Chondrocyte (in vitro differentiated cells): Measurements from ENCODE around the gene CELF2. TPM values are rescaled to one million over a fixed set of nuclear protein-coding genes. Genes with fewer than 3 reads are reported as not detected.

Experiments used
- DNase-seq: peaks from one replicate; pipeline ENCODE4 v3.0.0; 2021; ENCODE audit warnings: mixed read lengths, low spot score
- H3K27ac Mint-ChIP-seq: one replicate; pipeline ENCODE4 v1.8.0; 2021; ENCODE audit warnings: mild to moderate bottlenecking, moderate library complexity, mixed read lengths; ENCODE audit not compliant: unreplicated experiment
- H3K27me3 Mint-ChIP-seq: 2 replicates; pipeline ENCODE4 v1.8.0; 2021; ENCODE audit warnings: low read depth, mixed read lengths
- H3K36me3 Mint-ChIP-seq: 2 replicates; pipeline ENCODE4 v1.8.0; 2021; ENCODE audit warnings: low read depth, mixed read lengths
- H3K4me1 Mint-ChIP-seq: 2 replicates; pipeline ENCODE4 v1.8.0; 2021; ENCODE audit warnings: low read depth, mild to moderate bottlenecking, mixed read lengths
- H3K4me3 Mint-ChIP-seq: one replicate; pipeline ENCODE4 v1.8.0; 2021; ENCODE audit warnings: mild to moderate bottlenecking, moderate library complexity, mixed read lengths; ENCODE audit not compliant: unreplicated experiment
- H3K9me3 Mint-ChIP-seq: 2 replicates; pipeline ENCODE4 v1.8.0; 2021; ENCODE audit warnings: low read depth, mixed read lengths
- CTCF ChIP-seq: fragments of 200-600 bp; sonication (generic); IDR thresholded peaks from 2 replicates; pipeline ENCODE4 v1.5.0; 2021; ENCODE audit warnings: antibody characterized with exemption, mild to moderate bottlenecking, moderate library complexity
- total RNA-seq: library from RNA; stranded (reverse); gene quantifications from 3 replicates; pipeline ENCODE4 v1.2.1, GENCODE V29; 2021

Gene CELF2
- total RNA-seq, 1 donor from 2014 or later = 44.3 TPM

GRCh38 chr10:11243425-11244222, 226.0 kb downstream of the CELF2 start:
- no peak overlapping the region for H3K4me3 Mint-ChIP-seq
- no peaks in the 10 kb centered on the region for H3K27me3 Mint-ChIP-seq
- no peaks in the 10 kb centered on the region for H3K9me3 Mint-ChIP-seq
- DNase-seq = no peak
- no peaks in the 10 kb centered on the region for H3K36me3 Mint-ChIP-seq
- H3K27ac Mint-ChIP-seq = no peak overlapping the region
- no peaks in the 10 kb centered on the region for H3K4me1 Mint-ChIP-seq
- no peak for TF ChIP-seq CTCF

GRCh38 chr10:11245095-11245479, 227.4 kb downstream of the CELF2 start:
- TF ChIP-seq CTCF = no peak
- Mint-ChIP-seq H3K4me3 (no peak overlapping the region), H3K27me3 (no peaks in the 10 kb centered on the region), H3K36me3 (no peaks in the 10 kb centered on the region), H3K4me1 (no peaks in the 10 kb centered on the region), H3K9me3 (no peaks in the 10 kb centered on the region), H3K27ac (no peak overlapping the region)
- no peak for DNase-seq

GRCh38 chr10:11245510-11245909, 227.8 kb downstream of the CELF2 start:
- Mint-ChIP-seq H3K4me3 (no peak overlapping the region), H3K9me3 (no peaks in the 10 kb centered on the region), H3K27ac (no peak overlapping the region), H3K27me3 (no peaks in the 10 kb centered on the region), H3K36me3 (no peaks in the 10 kb centered on the region), H3K4me1 (no peaks in the 10 kb centered on the region)
- no peak for TF ChIP-seq CTCF
- DNase-seq = no peak

- H3K9me3 Mint-ChIP-seq = no peaks in the 10 kb centered on the region
- H3K4me3 Mint-ChIP-seq = no peak overlapping the region
- no peaks in the 10 kb centered on the region for H3K4me1 Mint-ChIP-seq
- no peak for DNase-seq
- H3K36me3 Mint-ChIP-seq = peaks cover 2% of the 10 kb centered on the region
- H3K27ac Mint-ChIP-seq = no peak overlapping the region
- no peaks in the 10 kb centered on the region for H3K27me3 Mint-ChIP-seq
- no peak for TF ChIP-seq CTCF
These were observed 228.4 kb downstream of the CELF2 start for GRCh38 chr10:11245981-11246590.

GRCh38 chr10:11246752-11247467, 229.2 kb downstream of the CELF2 start:
- Mint-ChIP-seq H3K27me3 (no peaks in the 10 kb centered on the region), H3K4me3 (no peak overlapping the region), H3K9me3 (no peaks in the 10 kb centered on the region), H3K27ac (no peak overlapping the region), H3K4me1 (no peaks in the 10 kb centered on the region), H3K36me3 (peaks cover 2% of the 10 kb centered on the region)
- DNase-seq = no peak
- no peak for TF ChIP-seq CTCF
